OCI-LY3 (cell line): ENCODE results near the gene KLHL3.

Experiments used
- H2AFZ ChIP-seq: fragments of 200-600, 300-600 bp; shearing (Covaris generic); 2 replicates; pipeline ENCODE4 v1.6.0; 2014; ENCODE audit warnings: antibody characterized with exemption, low read depth, low read length
- H3K27ac ChIP-seq: fragments of 200-600, 300-600 bp; sonication (generic); 2 replicates; pipeline ENCODE4 v1.5.1; 2014; ENCODE audit warnings: mild to moderate bottlenecking, low read length, moderate library complexity, mixed read lengths
- H3K27me3 ChIP-seq: fragments of 200-600, 300-600 bp; sonication (generic); 2 replicates; pipeline ENCODE4 v1.6.1; 2014; ENCODE audit warnings: low read depth, low read length, mixed read lengths
- H3K36me3 ChIP-seq: fragments of 200-600, 300-600 bp; sonication (generic); replicated peaks from 2 replicates; pipeline ENCODE3; 2014; ENCODE audit warnings: low read depth, low read length, mixed read lengths
- H3K4me1 ChIP-seq: fragments of 300-600, 200-600 bp; sonication (generic); 2 replicates; pipeline ENCODE4 v1.6.1; 2014; ENCODE audit warnings: low read length, mixed read lengths
- H3K4me2 ChIP-seq: fragments of 200-600, 300-600 bp; sonication (generic); 2 replicates; pipeline ENCODE4 v1.6.1; 2014; ENCODE audit warnings: low read length, mixed read lengths
- H3K4me3 ChIP-seq: fragments of 300-600, 200-600 bp; sonication (generic); 2 replicates; pipeline ENCODE4 v1.5.1; 2014; ENCODE audit warnings: antibody characterized with exemption, mild to moderate bottlenecking, low read length, moderate library complexity
- H3K79me2 ChIP-seq: fragments of 300-600, 200-600 bp; shearing (Covaris generic); 2 replicates; pipeline ENCODE4 v1.6.1; 2014; ENCODE audit warnings: mild to moderate bottlenecking, low read length, mixed read lengths
- H3K9ac ChIP-seq: fragments of 300-600, 200-600 bp; shearing (Covaris generic); 2 replicates; pipeline ENCODE4 v1.6.0; 2014; ENCODE audit warnings: mild to moderate bottlenecking, low read length, moderate library complexity
- H3K9me3 ChIP-seq: fragments of 200-600, 300-600 bp; shearing (Covaris generic); 2 replicates; pipeline ENCODE4 v1.6.1; 2014; ENCODE audit warnings: low read length, mixed read lengths; ENCODE audit not compliant: insufficient read depth
- H4K20me1 ChIP-seq: fragments of 200-600, 300-600 bp; sonication (generic); 2 replicates; pipeline ENCODE4 v1.6.1; 2016; ENCODE audit warnings: low read length, mixed read lengths; ENCODE audit not compliant: insufficient read depth
- EZH2phosphoT487 ChIP-seq: fragments of 200-600 bp; shearing (Covaris generic); IDR thresholded peaks from 2 replicates; pipeline ENCODE4 v1.6.1; 2018; ENCODE audit warnings: antibody characterized with exemption, mixed run types, low read depth
- TF ChIP-seq, protein P1 (sequence below): fragments of 200-600, 300-600 bp; sonication (generic); IDR thresholded peaks from 2 replicates; pipeline ENCODE4 v1.5.1; 2014; ENCODE audit warnings: antibody characterized with exemption, low read length, low read depth

The KLHL3 gene

DNA sequence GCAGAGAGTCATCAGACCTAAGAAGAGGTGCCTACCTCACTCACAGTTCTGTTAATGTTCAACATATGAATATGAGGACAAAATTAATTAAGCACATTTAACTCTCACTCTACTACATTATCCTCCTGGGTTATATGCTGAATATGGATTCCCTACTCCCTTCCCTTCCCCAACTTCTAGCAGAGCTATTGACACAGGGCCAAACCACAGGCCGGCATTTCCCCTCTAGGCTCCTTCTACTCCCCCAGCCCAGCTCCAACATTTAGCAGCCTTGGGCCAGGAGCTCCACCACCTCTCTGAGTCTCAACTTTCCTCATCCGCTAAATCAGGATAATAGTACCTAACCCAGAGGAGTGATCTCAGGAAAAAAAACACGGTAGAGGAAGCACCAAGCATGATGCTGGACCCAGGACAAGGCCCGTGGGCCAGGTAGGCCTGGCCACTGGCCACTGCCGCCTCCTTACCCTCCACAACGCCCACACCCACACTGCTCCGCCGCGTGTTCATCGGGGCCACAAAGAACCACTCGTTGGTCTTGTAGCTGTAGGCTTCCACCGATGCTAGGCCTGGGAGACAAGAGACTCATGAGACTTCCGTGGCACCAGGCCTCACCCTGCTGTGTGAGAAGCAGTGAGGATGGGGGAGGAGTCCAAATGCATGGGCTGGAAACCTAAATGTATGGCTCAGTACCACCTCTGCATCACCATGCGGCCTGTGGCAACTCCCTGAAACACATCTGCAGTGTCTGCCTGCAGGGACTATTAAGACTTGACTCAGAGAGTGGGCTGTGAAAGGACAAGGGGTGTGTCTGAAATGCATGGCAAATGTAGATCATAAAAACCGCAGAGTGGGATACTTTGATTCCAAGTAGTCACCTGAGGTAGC is 98.8 kb downstream of the KLHL3 start:
- no peak overlapping the region for H3K9ac ChIP-seq
- H3K4me2 ChIP-seq, result no peak overlapping the region
- TF ChIP-seq, protein P1, sequence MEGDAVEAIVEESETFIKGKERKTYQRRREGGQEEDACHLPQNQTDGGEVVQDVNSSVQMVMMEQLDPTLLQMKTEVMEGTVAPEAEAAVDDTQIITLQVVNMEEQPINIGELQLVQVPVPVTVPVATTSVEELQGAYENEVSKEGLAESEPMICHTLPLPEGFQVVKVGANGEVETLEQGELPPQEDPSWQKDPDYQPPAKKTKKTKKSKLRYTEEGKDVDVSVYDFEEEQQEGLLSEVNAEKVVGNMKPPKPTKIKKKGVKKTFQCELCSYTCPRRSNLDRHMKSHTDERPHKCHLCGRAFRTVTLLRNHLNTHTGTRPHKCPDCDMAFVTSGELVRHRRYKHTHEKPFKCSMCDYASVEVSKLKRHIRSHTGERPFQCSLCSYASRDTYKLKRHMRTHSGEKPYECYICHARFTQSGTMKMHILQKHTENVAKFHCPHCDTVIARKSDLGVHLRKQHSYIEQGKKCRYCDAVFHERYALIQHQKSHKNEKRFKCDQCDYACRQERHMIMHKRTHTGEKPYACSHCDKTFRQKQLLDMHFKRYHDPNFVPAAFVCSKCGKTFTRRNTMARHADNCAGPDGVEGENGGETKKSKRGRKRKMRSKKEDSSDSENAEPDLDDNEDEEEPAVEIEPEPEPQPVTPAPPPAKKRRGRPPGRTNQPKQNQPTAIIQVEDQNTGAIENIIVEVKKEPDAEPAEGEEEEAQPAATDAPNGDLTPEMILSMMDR, result no peak
- TF ChIP-seq EZH2phosphoT487, result no peak
- H2AFZ ChIP-seq, result no peak overlapping the region
- no peaks in the 10 kb centered on the region for H3K79me2 ChIP-seq
- H3K27me3 ChIP-seq, result no peaks in the 10 kb centered on the region
- no peak overlapping the region for H3K4me3 ChIP-seq
- H3K27ac ChIP-seq, result no peak overlapping the region
- no peaks in the 10 kb centered on the region for H4K20me1 ChIP-seq
- no peaks in the 10 kb centered on the region for H3K9me3 ChIP-seq
- no peaks in the 10 kb centered on the region for H3K4me1 ChIP-seq
- no peaks in the 10 kb centered on the region for H3K36me3 ChIP-seq

DNA sequence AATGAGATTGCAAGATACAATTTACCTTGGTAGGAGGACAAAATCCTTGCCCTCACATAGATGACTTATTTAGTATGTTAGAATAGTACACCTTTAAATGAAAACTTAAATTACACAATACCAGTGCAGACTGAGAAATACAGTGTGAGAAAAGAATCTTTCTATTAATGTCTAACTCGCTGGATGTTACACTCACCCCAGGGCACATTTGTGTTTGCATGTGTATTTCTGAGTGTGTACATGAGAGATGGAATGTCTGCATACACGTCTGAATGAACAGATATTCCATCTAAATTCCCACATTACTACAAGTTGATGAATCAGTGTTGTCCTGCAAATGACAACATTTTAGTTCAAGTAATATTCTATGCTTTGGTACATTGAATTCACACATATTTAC is 99.8 kb downstream of the KLHL3 start:
- Histone ChIP-seq H3K27ac (no peak overlapping the region), H3K4me3 (no peak overlapping the region), H3K4me1 (no peaks in the 10 kb centered on the region), H2AFZ (no peak overlapping the region), H4K20me1 (no peaks in the 10 kb centered on the region), H3K9me3 (no peaks in the 10 kb centered on the region), H3K36me3 (no peaks in the 10 kb centered on the region), H3K79me2 (no peaks in the 10 kb centered on the region), H3K27me3 (no peaks in the 10 kb centered on the region), H3K4me2 (no peak overlapping the region), H3K9ac (no peak overlapping the region)
- TF ChIP-seq, protein P1, result no peak
- TF ChIP-seq EZH2phosphoT487, result no peak

DNA sequence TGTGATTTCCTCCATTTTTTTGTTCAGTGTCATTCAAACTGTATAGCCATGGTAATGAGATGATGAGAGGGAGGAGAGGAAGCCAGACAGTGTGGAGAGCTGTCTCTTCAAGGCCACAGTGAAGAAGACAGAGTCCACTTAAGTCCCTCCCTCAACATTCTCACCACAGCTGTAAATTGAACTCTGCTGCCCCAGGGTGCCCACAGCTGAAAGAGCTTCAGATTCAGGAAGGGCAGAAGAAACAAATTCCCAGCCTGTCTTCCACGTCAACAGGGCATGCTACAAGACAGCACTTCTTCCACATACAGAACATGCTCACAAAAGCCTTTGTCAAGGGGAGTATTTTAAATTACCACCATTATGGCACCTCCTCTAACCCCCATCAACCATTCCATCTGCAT is 100.4 kb downstream of the KLHL3 start:
- Histone ChIP-seq H3K4me3 (no peak overlapping the region), H3K4me1 (no peaks in the 10 kb centered on the region), H3K79me2 (no peaks in the 10 kb centered on the region), H3K9ac (no peak overlapping the region), H3K27ac (no peak overlapping the region), H4K20me1 (no peaks in the 10 kb centered on the region), H3K4me2 (no peak overlapping the region), H3K27me3 (no peaks in the 10 kb centered on the region), H3K9me3 (no peaks in the 10 kb centered on the region), H2AFZ (no peak overlapping the region), H3K36me3 (no peaks in the 10 kb centered on the region)
- TF ChIP-seq EZH2phosphoT487, result no peak
- TF ChIP-seq, protein P1, result no peak

DNA sequence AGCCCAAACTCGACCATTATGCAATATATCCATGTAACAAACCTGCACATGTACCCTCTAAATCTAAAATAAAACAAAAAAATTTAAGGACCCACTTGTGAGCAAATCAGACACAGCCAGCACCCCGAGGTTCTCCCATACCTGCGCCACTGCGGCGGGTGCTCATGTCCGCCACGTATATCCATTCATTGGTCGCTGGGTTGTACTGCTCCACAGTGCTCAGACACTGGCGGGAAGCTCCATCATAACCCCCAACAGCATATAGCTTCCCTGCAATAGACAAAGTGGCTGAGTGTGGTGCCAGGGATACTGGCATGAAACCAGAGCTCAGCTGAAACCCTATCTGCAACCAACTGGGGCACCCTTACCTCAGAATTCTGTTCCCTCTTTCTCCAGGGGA is 102.0 kb downstream of the KLHL3 start:
- TF ChIP-seq EZH2phosphoT487, result no peak
- TF ChIP-seq, protein P1, result no peak
- no peaks in the 10 kb centered on the region for H3K36me3 ChIP-seq
- H3K79me2 ChIP-seq, result no peaks in the 10 kb centered on the region
- no peak overlapping the region for H3K27ac ChIP-seq
- H2AFZ ChIP-seq, result no peak overlapping the region
- H3K9ac ChIP-seq, result no peak overlapping the region
- H3K9me3 ChIP-seq, result no peaks in the 10 kb centered on the region
- H3K4me1 ChIP-seq, result no peaks in the 10 kb centered on the region
- H4K20me1 ChIP-seq, result no peaks in the 10 kb centered on the region
- H3K4me3 ChIP-seq, result no peak overlapping the region
- H3K4me2 ChIP-seq, result no peak overlapping the region
- H3K27me3 ChIP-seq, result no peaks in the 10 kb centered on the region
